Testis (tissue), 2 donors: ENCODE measurements around the gene C1orf116.

Experiments
- CTCF ChIP-seq, 3 experiments: fragments of 450-650 bp in 2 of 3; fragments of 200-600 bp in 1 of 3; sonication (generic) in 1 of 3; IDR thresholded peaks; one replicate each; pipeline ENCODE4 v1.5.1; 2016 to 2019; ENCODE audit warnings: antibody characterized with exemption in 3 of 3, mild to moderate bottlenecking in 2 of 3, moderate library complexity in 1 of 3
- POLR2A ChIP-seq: fragments of 450-650 bp; IDR thresholded peaks from one replicate; pipeline ENCODE4 v1.6.1; 2017; ENCODE audit warnings: antibody characterized with exemption, mild to moderate bottlenecking, moderate library complexity

GRCh38 chr1:207027206-207027777 is 5.3 kb downstream of the C1orf116 start:
- TF ChIP-seq POLR2A (no peak), CTCF (IDR thresholded peaks at IDR 0.05) (no peak)
